ENCODE results near the gene BPIFB2.
"Not testable (repeated sequence)": the region's sequence is repeated elsewhere in the genome, so short reads cannot be mapped to it uniquely, and the experiment has no call there.

BPIFB2 gene

GRCh38 chr20:32960849-32961731, 46.4 kb upstream of the BPIFB2 start:
- no peaks in the 10 kb centered on the region for H3K4me1 ChIP-seq (ENCODE audit: low read depth, poor library complexity, severe bottlenecking)
- no peak overlapping the region for H2AFZ ChIP-seq (ENCODE audit: low read depth)
- H3K4me2 ChIP-seq, result no peak overlapping the region
- TF ChIP-seq CTCF (conservative IDR thresholded peaks at IDR 0.05; ENCODE audit: low read depth, low read length), result no peak
- H3K79me2 ChIP-seq (ENCODE audit: insufficient read depth, low read depth), result no peaks in the 10 kb centered on the region
- no peaks in the 10 kb centered on the region for H3K36me3 ChIP-seq (ENCODE audit: insufficient read depth)
- no peaks in the 10 kb centered on the region for H4K20me1 ChIP-seq (ENCODE audit: insufficient read depth)
- H3K27me3 ChIP-seq (ENCODE audit: insufficient read depth, low read depth), result no peaks in the 10 kb centered on the region
- H3K27ac ChIP-seq, result no peak overlapping the region
- no peak overlapping the region for H3K9ac ChIP-seq
- no peak overlapping the region for H3K4me3 ChIP-seq (IDR thresholded peaks at IDR 0.05; ENCODE audit: insufficient read depth, low read depth, low read length)

- no peak overlapping the region for H3K4me3 ChIP-seq (IDR thresholded peaks at IDR 0.05; ENCODE audit: insufficient read depth, low read depth, low read length)
- H3K36me3 ChIP-seq (ENCODE audit: insufficient read depth), result no peaks in the 10 kb centered on the region
- H3K27me3 ChIP-seq (ENCODE audit: insufficient read depth, low read depth), result no peaks in the 10 kb centered on the region
- peaks cover 5% of the 10 kb centered on the region for H3K4me1 ChIP-seq (ENCODE audit: low read depth, poor library complexity, severe bottlenecking)
- TF ChIP-seq CTCF (conservative IDR thresholded peaks at IDR 0.05; ENCODE audit: low read depth, low read length), result no peak
- no peak overlapping the region for H3K4me2 ChIP-seq
- no peaks in the 10 kb centered on the region for H3K79me2 ChIP-seq (ENCODE audit: insufficient read depth, low read depth)
- H2AFZ ChIP-seq (ENCODE audit: low read depth), result no peak overlapping the region
- no peak overlapping the region for H3K9ac ChIP-seq
- H4K20me1 ChIP-seq (ENCODE audit: insufficient read depth), result no peaks in the 10 kb centered on the region
- no peak overlapping the region for H3K27ac ChIP-seq
Observed at GRCh38 chr20:32962053-32962452, 45.5 kb upstream of the BPIFB2 start.

GRCh38 chr20:32962646-32963045, 44.9 kb upstream of the BPIFB2 start:
- H3K9ac ChIP-seq; H3K79me2 ChIP-seq (ENCODE audit: insufficient read depth, low read depth); H3K4me3 ChIP-seq (IDR thresholded peaks at IDR 0.05; ENCODE audit: insufficient read depth, low read depth, low read length); H3K27me3 ChIP-seq (ENCODE audit: insufficient read depth, low read depth); H3K36me3 ChIP-seq (ENCODE audit: insufficient read depth); H2AFZ ChIP-seq (ENCODE audit: low read depth); H4K20me1 ChIP-seq (ENCODE audit: insufficient read depth); H3K27ac ChIP-seq; H3K4me2 ChIP-seq: not testable (repeated sequence)
- peaks cover 11% of the 10 kb centered on the region for H3K4me1 ChIP-seq (ENCODE audit: low read depth, poor library complexity, severe bottlenecking)

- Histone ChIP-seq H4K20me1 (ENCODE audit: insufficient read depth) (no peaks in the 10 kb centered on the region), H2AFZ (ENCODE audit: low read depth) (no peak overlapping the region), H3K36me3 (ENCODE audit: insufficient read depth) (no peaks in the 10 kb centered on the region), H3K27ac (no peak overlapping the region), H3K4me3 (IDR thresholded peaks at IDR 0.05; ENCODE audit: insufficient read depth, low read depth, low read length) (no peak overlapping the region), H3K27me3 (ENCODE audit: insufficient read depth, low read depth) (no peaks in the 10 kb centered on the region), H3K4me1 (ENCODE audit: low read depth, poor library complexity, severe bottlenecking) (peaks cover 14% of the 10 kb centered on the region), H3K79me2 (ENCODE audit: insufficient read depth, low read depth) (no peaks in the 10 kb centered on the region), H3K4me2 (no peak overlapping the region), H3K9ac (no peak overlapping the region)
- no peak for TF ChIP-seq CTCF (conservative IDR thresholded peaks at IDR 0.05; ENCODE audit: low read depth, low read length)
Observed at GRCh38 chr20:32963176-32963575, 44.3 kb upstream of the BPIFB2 start.

GRCh38 chr20:32964575-32964974, 42.9 kb upstream of the BPIFB2 start:
- Histone ChIP-seq H3K4me3 (IDR thresholded peaks at IDR 0.05; ENCODE audit: insufficient read depth, low read depth, low read length) (no peak overlapping the region), H3K27me3 (ENCODE audit: insufficient read depth, low read depth) (no peaks in the 10 kb centered on the region), H3K36me3 (ENCODE audit: insufficient read depth) (no peaks in the 10 kb centered on the region), H3K27ac (no peak overlapping the region), H3K4me2 (no peak overlapping the region), H4K20me1 (ENCODE audit: insufficient read depth) (no peaks in the 10 kb centered on the region), H3K79me2 (ENCODE audit: insufficient read depth, low read depth) (no peaks in the 10 kb centered on the region), H3K9ac (no peak overlapping the region), H2AFZ (ENCODE audit: low read depth) (no peak overlapping the region), H3K4me1 (ENCODE audit: low read depth, poor library complexity, severe bottlenecking) (peaks cover 14% of the 10 kb centered on the region)
- TF ChIP-seq CTCF (conservative IDR thresholded peaks at IDR 0.05; ENCODE audit: low read depth, low read length), result no peak

All from KMS-11 (cell line).